ENCODE data around the gene TAS2R1. TPM values are rescaled to one million over a fixed set of nuclear protein-coding genes. Genes with fewer than 3 reads are reported as not detected.
"Not testable (repeated sequence)": the region's sequence is repeated elsewhere in the genome, so short reads cannot be mapped to it uniquely, and the experiment has no call there.

The TAS2R1 gene
- total RNA-seq, 1 donor from 2014 or later: not detected

GRCh38 chr5:9617739-9618504, 12.2 kb downstream of the TAS2R1 start:
- no peaks in the 10 kb centered on the region for H3K4me1 Mint-ChIP-seq (ENCODE audit: low read depth)
- no peaks in the 10 kb centered on the region for H3K36me3 Mint-ChIP-seq (ENCODE audit: low read depth)
- no peak overlapping the region for H3K27ac Mint-ChIP-seq
- no peak overlapping the region for H3K4me3 Mint-ChIP-seq (ENCODE audit: low read depth)
- peaks cover 5% of the 10 kb centered on the region for H3K9me3 Mint-ChIP-seq
- intact Hi-C loops (cut with micrococcal nuclease): no loop called here
- no peaks in the 10 kb centered on the region for H3K27me3 Mint-ChIP-seq (ENCODE audit: low read depth)
- DNase-seq (ENCODE audit: low spot score): no peak

GRCh38 chr5:9617221-9617620, 12.9 kb downstream of the TAS2R1 start:
- H3K27ac Mint-ChIP-seq: no peak overlapping the region
- no peaks in the 10 kb centered on the region for H3K4me1 Mint-ChIP-seq (ENCODE audit: low read depth)
- intact Hi-C loops (cut with micrococcal nuclease): no loop called here
- H3K36me3 Mint-ChIP-seq (ENCODE audit: low read depth): no peaks in the 10 kb centered on the region
- peaks cover 6% of the 10 kb centered on the region for H3K9me3 Mint-ChIP-seq
- no peak for DNase-seq (ENCODE audit: low spot score)
- no peaks in the 10 kb centered on the region for H3K27me3 Mint-ChIP-seq (ENCODE audit: low read depth)
- no peak overlapping the region for H3K4me3 Mint-ChIP-seq (ENCODE audit: low read depth)

GRCh38 chr5:9615331-9615730, 14.8 kb downstream of the TAS2R1 start:
- H3K4me3 Mint-ChIP-seq (ENCODE audit: low read depth): no peak overlapping the region
- no peaks in the 10 kb centered on the region for H3K4me1 Mint-ChIP-seq (ENCODE audit: low read depth)
- no peak for DNase-seq (ENCODE audit: low spot score)
- intact Hi-C loops (cut with micrococcal nuclease): no loop called here
- no peak overlapping the region for H3K27ac Mint-ChIP-seq
- H3K9me3 Mint-ChIP-seq: peaks cover 6% of the 10 kb centered on the region
- H3K36me3 Mint-ChIP-seq (ENCODE audit: low read depth): no peaks in the 10 kb centered on the region
- H3K27me3 Mint-ChIP-seq (ENCODE audit: low read depth): no peaks in the 10 kb centered on the region

- Mint-ChIP-seq H3K36me3 (ENCODE audit: low read depth) (no peaks in the 10 kb centered on the region), H3K27me3 (ENCODE audit: low read depth) (no peaks in the 10 kb centered on the region)
- intact Hi-C loops (cut with micrococcal nuclease): no loop called here
These were observed 16.8 kb downstream of the TAS2R1 start for GRCh38 chr5:9613360-9613759.

GRCh38 chr5:9610969-9611368, 19.2 kb downstream of the TAS2R1 start:
- Mint-ChIP-seq H3K27ac (no peak overlapping the region), H3K4me1 (ENCODE audit: low read depth) (no peaks in the 10 kb centered on the region), H3K27me3 (ENCODE audit: low read depth) (no peaks in the 10 kb centered on the region), H3K9me3 (peaks cover 3% of the 10 kb centered on the region), H3K4me3 (ENCODE audit: low read depth) (no peak overlapping the region), H3K36me3 (ENCODE audit: low read depth) (no peaks in the 10 kb centered on the region)
- DNase-seq (ENCODE audit: low spot score): no peak
- intact Hi-C loops (cut with micrococcal nuclease): no loop called here

More at GRCh38 chr5:9613360-9613759, 16.8 kb downstream of the TAS2R1 start:
- peaks cover 3% of the 10 kb centered on the region for H3K9me3 Mint-ChIP-seq
- H3K4me1 Mint-ChIP-seq (ENCODE audit: low read depth): no peaks in the 10 kb centered on the region
- H3K4me3 Mint-ChIP-seq (ENCODE audit: low read depth): no peak overlapping the region
- DNase-seq (ENCODE audit: low spot score): no peak
- no peak overlapping the region for H3K27ac Mint-ChIP-seq

- H3K9me3 Mint-ChIP-seq: peaks cover 5% of the 10 kb centered on the region
- H3K4me1 Mint-ChIP-seq (ENCODE audit: low read depth): no peaks in the 10 kb centered on the region
- DNase-seq (ENCODE audit: low spot score): no peak
- H3K4me3 Mint-ChIP-seq (ENCODE audit: low read depth): no peak overlapping the region
- H3K27me3 Mint-ChIP-seq (ENCODE audit: low read depth): no peaks in the 10 kb centered on the region
- no peaks in the 10 kb centered on the region for H3K36me3 Mint-ChIP-seq (ENCODE audit: low read depth)
- intact Hi-C loops (cut with micrococcal nuclease): no loop called here
- no peak overlapping the region for H3K27ac Mint-ChIP-seq
These were observed 19.8 kb downstream of the TAS2R1 start for GRCh38 chr5:9610364-9610763.

- no peaks in the 10 kb centered on the region for H3K27me3 Mint-ChIP-seq (ENCODE audit: low read depth)
- H3K4me3 Mint-ChIP-seq (ENCODE audit: low read depth): no peak overlapping the region
- no peak for DNase-seq (ENCODE audit: low spot score)
- no peaks in the 10 kb centered on the region for H3K4me1 Mint-ChIP-seq (ENCODE audit: low read depth)
- no peak overlapping the region for H3K27ac Mint-ChIP-seq
- no peaks in the 10 kb centered on the region for H3K36me3 Mint-ChIP-seq (ENCODE audit: low read depth)
- intact Hi-C loops (cut with micrococcal nuclease): no loop called here
- peaks cover 8% of the 10 kb centered on the region for H3K9me3 Mint-ChIP-seq
These were observed 22.1 kb downstream of the TAS2R1 start for GRCh38 chr5:9608093-9608492.

GRCh38 chr5:9605041-9605838, 24.9 kb downstream of the TAS2R1 start:
- intact Hi-C loops (cut with micrococcal nuclease): no loop called here
- no peaks in the 10 kb centered on the region for H3K27me3 Mint-ChIP-seq (ENCODE audit: low read depth)
- no peaks in the 10 kb centered on the region for H3K36me3 Mint-ChIP-seq (ENCODE audit: low read depth)
- H3K9me3 Mint-ChIP-seq: peaks cover 5% of the 10 kb centered on the region
- DNase-seq (ENCODE audit: low spot score): no peak
- H3K4me1 Mint-ChIP-seq (ENCODE audit: low read depth): no peaks in the 10 kb centered on the region
- H3K27ac Mint-ChIP-seq: no peak overlapping the region
- H3K4me3 Mint-ChIP-seq (ENCODE audit: low read depth): no peak overlapping the region

- Mint-ChIP-seq H3K4me3 (ENCODE audit: low read depth) (no peak overlapping the region), H3K9me3 (peaks cover 5% of the 10 kb centered on the region), H3K27ac (no peak overlapping the region), H3K27me3 (ENCODE audit: low read depth) (no peaks in the 10 kb centered on the region), H3K36me3 (ENCODE audit: low read depth) (no peaks in the 10 kb centered on the region), H3K4me1 (ENCODE audit: low read depth) (no peaks in the 10 kb centered on the region)
- intact Hi-C loops (cut with micrococcal nuclease): no loop called here
- no peak for DNase-seq (ENCODE audit: low spot score)
These were observed 25.7 kb downstream of the TAS2R1 start for GRCh38 chr5:9604416-9604815.

- H3K4me1 Mint-ChIP-seq (ENCODE audit: low read depth): no peaks in the 10 kb centered on the region
- DNase-seq (ENCODE audit: low spot score): no peak
- intact Hi-C loops (cut with micrococcal nuclease): no loop called here
- H3K4me3 Mint-ChIP-seq (ENCODE audit: low read depth): no peak overlapping the region
- no peak overlapping the region for H3K27ac Mint-ChIP-seq
- H3K36me3 Mint-ChIP-seq (ENCODE audit: low read depth): no peaks in the 10 kb centered on the region
- peaks cover 5% of the 10 kb centered on the region for H3K9me3 Mint-ChIP-seq
- H3K27me3 Mint-ChIP-seq (ENCODE audit: low read depth): no peaks in the 10 kb centered on the region
These were observed 29.0 kb downstream of the TAS2R1 start for GRCh38 chr5:9601055-9601739.

- no peak overlapping the region for H3K27ac Mint-ChIP-seq
- H3K9me3 Mint-ChIP-seq: no peaks in the 10 kb centered on the region
- no peaks in the 10 kb centered on the region for H3K36me3 Mint-ChIP-seq (ENCODE audit: low read depth)
- no peak for DNase-seq (ENCODE audit: low spot score)
- intact Hi-C loops (cut with micrococcal nuclease): no loop called here
- no peak overlapping the region for H3K4me3 Mint-ChIP-seq (ENCODE audit: low read depth)
- H3K4me1 Mint-ChIP-seq (ENCODE audit: low read depth): no peaks in the 10 kb centered on the region
- no peaks in the 10 kb centered on the region for H3K27me3 Mint-ChIP-seq (ENCODE audit: low read depth)
These were observed 30.8 kb downstream of the TAS2R1 start for GRCh38 chr5:9599391-9599790.

- H3K4me3 Mint-ChIP-seq (ENCODE audit: low read depth); H3K27ac Mint-ChIP-seq; intact Hi-C loops (cut with micrococcal nuclease); DNase-seq (ENCODE audit: low spot score); H3K27me3 Mint-ChIP-seq (ENCODE audit: low read depth); H3K36me3 Mint-ChIP-seq (ENCODE audit: low read depth); H3K9me3 Mint-ChIP-seq; H3K4me1 Mint-ChIP-seq (ENCODE audit: low read depth): not testable (repeated sequence)
These were observed 31.8 kb downstream of the TAS2R1 start for GRCh38 chr5:9598329-9598728.

- H3K4me1 Mint-ChIP-seq (ENCODE audit: low read depth); H3K27me3 Mint-ChIP-seq (ENCODE audit: low read depth): not testable (repeated sequence)
These were observed 32.8 kb downstream of the TAS2R1 start for GRCh38 chr5:9597322-9597721.

More at GRCh38 chr5:9597322-9597721, 32.8 kb downstream of the TAS2R1 start:
- intact Hi-C loops (cut with micrococcal nuclease); H3K27ac Mint-ChIP-seq; H3K36me3 Mint-ChIP-seq (ENCODE audit: low read depth); DNase-seq (ENCODE audit: low spot score); H3K9me3 Mint-ChIP-seq; H3K4me3 Mint-ChIP-seq (ENCODE audit: low read depth): not testable (repeated sequence)
